Vagina (tissue), 2 donors: Measurements from ENCODE around the gene BNC2.

Source experiments
- POLR2A ChIP-seq, 2 donors: fragments of 450-650 bp; IDR thresholded peaks; one replicate each; pipeline ENCODE4 v1.6.1; 2017; ENCODE audit warnings: antibody characterized with exemption in 2 of 2, mild to moderate bottlenecking in 2 of 2, moderate library complexity in 2 of 2
- TF ChIP-seq, protein P1 (sequence below), 3 experiments: fragments of 450-650 bp in 2 of 3; fragments of 200-600 bp in 1 of 3; sonication (generic) in 1 of 3; IDR thresholded peaks; one replicate each; pipeline ENCODE4 v1.5.1; 2017 to 2019; ENCODE audit warnings: antibody characterized with exemption in 3 of 3, mild to moderate bottlenecking in 2 of 3, moderate library complexity in 2 of 3

DNA sequence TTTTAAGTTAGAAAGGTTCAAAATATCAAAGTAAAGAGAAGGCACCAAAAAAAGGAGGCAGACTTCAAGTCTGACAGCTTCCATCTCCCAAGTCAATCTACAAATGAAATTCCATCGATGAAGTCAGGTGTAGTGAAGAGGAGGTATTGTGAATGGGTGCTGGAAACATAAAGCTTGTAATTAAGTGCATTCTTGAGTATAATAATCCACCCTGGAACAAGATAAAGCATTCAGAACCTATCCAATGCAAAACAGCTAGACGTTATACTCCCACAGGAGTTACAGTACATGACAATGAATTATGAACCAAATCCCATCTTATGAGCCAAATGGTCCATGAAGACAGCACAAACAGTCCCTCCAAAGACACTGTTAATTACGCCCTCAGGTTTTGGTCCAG, 22.3 kb downstream of the BNC2 start:
- no peak for TF ChIP-seq POLR2A (IDR thresholded peaks at IDR 0.05)
- TF ChIP-seq, protein P1, sequence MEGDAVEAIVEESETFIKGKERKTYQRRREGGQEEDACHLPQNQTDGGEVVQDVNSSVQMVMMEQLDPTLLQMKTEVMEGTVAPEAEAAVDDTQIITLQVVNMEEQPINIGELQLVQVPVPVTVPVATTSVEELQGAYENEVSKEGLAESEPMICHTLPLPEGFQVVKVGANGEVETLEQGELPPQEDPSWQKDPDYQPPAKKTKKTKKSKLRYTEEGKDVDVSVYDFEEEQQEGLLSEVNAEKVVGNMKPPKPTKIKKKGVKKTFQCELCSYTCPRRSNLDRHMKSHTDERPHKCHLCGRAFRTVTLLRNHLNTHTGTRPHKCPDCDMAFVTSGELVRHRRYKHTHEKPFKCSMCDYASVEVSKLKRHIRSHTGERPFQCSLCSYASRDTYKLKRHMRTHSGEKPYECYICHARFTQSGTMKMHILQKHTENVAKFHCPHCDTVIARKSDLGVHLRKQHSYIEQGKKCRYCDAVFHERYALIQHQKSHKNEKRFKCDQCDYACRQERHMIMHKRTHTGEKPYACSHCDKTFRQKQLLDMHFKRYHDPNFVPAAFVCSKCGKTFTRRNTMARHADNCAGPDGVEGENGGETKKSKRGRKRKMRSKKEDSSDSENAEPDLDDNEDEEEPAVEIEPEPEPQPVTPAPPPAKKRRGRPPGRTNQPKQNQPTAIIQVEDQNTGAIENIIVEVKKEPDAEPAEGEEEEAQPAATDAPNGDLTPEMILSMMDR (IDR thresholded peaks at IDR 0.05): no peak
